ENCODE results near the gene SCNN1B.
"Not testable (repeated sequence)": the region's sequence is repeated elsewhere in the genome, so short reads cannot be mapped to it uniquely, and the experiment has no call there.

The SCNN1B gene

DNA sequence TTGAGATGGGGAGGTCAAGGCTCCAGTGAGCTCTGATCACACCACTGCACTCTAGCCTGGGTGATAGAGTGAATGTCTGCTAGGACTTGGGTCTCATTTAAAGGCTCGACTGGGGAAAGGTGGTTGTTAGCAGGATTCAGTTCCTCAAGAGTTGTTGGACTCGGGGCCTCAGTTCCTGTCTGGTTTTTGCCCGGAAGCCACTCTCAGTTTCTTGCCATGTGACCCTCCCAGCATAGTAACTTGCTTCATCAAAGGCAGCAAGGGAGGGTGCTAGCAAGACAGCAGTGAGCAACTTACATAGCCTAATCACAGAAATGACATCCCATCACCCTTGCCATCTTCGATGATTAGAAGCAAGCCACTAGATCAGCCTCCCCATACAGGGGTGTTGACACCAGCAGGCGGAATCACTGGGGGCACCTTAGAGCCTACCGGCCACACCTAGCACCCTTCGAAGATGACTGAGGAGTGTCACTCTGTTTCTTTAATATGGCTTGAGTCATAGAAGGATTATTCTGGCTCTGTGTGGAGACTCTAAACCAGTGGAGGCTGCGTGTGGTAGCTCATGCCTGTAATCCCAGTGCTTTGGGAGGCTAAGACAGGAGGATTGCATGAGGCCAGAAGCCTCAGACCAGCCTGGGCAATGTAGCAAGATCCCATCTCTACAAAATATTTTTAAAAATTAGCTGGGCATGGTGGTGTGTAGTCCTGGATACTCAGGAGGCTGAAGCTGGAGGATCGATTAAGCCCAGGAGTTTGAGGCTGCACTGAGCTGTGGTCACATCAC is 13.2 kb upstream of the SCNN1B start:
- DNase-seq: no peak

- DNase-seq: no peak
Measured at GRCh38 chr16:23290189-23291062, 11.7 kb upstream of the SCNN1B start.

DNA sequence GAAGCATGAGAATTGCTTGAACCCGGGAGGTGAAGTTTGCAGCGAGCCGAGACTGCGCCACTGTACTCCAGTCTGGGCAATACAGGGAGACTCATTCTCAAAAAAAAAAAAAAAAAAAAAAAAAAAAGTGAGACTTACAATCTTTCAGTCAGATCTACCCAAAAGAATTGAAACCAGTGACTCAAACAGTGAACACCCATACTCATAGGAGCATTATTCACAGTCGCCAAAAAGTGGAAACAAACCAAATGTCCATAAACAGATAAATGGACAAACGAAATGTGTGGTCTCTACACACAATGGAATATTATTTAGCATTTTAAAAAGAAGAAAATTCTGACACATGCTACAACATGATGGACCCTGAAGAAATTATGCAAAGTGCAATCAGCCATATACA is 9.1 kb upstream of the SCNN1B start:
- DNase-seq: no peak

DNA sequence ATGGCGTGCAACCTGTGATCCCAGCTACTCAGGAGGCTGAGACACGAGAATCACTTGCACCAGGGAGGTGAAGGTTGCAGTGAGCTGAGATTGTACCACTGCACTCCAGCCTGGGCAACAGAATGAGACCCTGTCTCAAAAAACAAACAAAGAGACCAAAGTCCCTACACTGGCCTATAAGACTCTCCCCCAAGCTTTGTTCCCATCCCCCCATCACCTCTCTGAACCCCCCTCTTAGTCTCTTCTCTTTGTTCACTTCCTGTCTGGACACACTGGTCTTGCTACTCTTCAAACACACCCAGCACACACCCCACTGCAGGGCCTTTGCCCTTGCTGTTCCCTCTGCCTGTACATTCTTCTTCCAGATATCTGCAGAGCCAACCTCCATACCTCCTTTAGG is 7.8 kb upstream of the SCNN1B start:
- no peak for DNase-seq

- DNase-seq: no peak
Measured at GRCh38 chr16:23296994-23297393, 5.1 kb upstream of the SCNN1B start.

DNA sequence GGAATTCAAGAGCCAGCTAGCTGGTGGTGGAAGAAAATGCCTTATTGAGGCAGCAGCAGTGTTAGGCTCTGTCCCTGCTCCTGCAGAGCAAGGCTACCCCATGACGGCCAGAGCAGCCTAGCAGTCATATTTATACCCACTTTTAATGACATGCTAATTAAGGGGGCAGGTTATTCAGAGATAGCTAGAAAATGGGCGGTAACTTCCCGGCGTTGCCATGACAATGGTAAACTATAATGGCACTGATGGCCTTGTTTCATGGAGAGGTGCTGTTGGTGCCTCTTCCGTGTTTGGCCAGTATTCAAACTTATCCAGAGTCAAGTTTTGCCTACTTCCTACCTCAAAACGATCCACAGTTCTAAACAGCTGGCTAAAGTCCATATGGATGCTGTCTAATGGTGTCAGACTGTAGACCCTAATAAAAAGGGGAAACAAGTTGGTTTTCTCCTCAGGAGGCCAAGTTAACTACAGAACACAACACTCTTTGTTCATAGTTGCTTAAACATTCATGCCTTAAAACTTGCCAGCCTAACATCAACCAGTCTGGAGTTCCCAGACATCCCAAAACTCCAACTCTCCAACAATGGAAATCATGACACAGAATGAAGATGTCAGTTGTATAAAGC is 3.7 kb upstream of the SCNN1B start:
- DNase-seq: no peak

- not testable (repeated sequence) for DNase-seq
Measured at GRCh38 chr16:23299815-23300214, 2.3 kb upstream of the SCNN1B start.

DNA sequence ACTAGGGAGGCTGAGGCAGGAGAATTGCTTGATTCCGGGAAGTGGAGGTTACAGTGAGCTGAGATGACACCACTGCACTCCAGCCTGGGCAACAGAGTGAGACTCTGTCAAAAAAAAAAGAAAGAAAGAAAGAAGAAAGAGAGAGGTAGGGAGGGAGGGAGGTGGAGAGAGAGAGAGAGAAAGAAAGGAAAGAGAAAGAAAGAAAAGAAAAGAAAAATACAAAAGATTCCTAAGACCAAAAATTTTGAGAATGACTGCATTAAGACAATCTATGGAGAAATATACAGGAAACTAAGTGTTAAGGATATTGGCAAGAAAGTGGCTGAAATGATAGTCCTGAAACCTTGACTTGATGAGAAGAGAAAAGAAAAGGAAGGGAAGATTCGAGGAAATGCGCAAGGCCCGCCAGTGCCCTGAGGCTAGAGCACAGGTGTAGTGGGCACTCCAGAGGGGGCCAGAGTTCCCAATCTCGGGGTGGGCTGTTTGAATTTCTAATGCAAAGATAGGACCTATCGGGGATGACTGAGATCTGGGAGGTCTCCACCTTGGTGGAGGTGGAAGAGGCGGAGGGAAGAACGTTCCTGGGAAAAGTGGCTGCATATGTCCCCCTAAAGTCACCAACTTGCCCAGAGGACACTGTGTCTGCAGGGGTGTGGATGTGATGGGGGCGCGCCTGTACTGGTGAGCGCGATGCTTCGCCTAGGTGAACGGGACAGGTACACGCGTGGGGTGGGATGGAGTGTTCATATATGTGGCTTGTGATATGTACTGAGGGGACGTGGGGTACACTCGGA is 654 bp upstream of the SCNN1B start:
- no peak for DNase-seq

DNA sequence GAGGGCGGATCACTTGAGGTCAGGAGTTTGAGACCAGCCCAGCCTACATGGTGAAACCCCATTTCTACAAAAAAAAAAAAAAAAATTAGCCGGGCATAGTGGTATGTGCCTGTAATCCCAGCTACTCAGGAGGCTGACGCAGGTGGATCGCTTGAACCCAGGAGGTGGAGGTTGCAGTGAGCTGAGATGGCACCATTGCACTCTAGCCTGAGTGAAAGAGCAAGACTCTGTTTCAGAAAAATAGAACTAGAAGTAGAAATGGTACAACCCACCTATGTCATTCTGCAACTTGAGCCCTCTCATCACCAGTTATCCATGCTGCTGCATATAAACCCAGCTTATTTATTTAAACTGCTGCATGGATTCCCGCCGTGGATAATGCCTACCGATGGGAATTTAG is 1.6 kb downstream of the SCNN1B start:
- DNase-seq: no peak

DNA sequence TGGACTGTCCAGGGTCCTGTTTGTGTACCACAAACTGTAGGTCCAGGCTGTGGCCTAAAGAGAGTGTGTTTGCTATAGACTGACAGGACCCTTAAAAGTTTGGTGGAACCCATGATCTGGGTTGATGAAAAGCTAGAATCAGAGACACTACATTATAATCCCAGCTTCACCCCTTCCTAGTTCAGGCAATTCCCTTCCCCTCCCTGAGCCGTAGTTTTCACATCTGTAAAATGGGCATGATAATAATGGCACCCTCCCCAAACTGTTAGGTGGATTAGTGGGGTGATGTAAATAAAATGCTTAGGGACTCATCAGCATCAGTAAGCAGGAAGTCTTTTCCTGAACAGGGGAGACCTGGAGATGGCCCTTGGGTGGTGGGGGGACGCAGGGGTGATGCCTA is 2.5 kb downstream of the SCNN1B start:
- no peak for DNase-seq

- no peak for DNase-seq
Measured at GRCh38 chr16:23306199-23307100, 4.3 kb downstream of the SCNN1B start.

DNA sequence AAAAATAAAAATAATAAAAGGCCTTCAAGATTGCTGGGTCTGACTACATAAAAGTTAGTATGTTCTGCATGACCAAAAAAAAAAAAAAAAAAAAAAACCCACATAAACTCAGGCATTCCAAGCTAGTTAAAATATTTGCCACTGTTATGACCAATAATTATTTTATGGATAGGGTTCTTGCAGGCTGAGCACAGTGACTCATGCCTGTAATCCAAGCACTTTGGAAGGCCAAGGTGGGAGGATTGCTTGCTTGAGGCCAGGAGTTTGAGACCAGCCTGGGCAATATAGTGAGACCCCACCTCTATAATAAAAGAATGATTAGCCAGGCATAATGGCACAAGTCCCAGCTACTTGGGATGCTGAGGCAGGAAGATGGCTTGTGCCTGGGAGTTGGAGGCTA is 8.1 kb downstream of the SCNN1B start:
- no peak for DNase-seq

GRCh38 chr16:23310744-23311143 is 8.6 kb downstream of the SCNN1B start:
- no peak for DNase-seq

GRCh38 chr16:23316232-23316631 is 14.1 kb downstream of the SCNN1B start:
- no peak for DNase-seq

GRCh38 chr16:23316634-23317265 is 14.6 kb downstream of the SCNN1B start:
- DNase-seq: no peak

- no peak for DNase-seq
Measured at GRCh38 chr16:23317266-23317661, 15.2 kb downstream of the SCNN1B start.

- no peak for DNase-seq
Measured at GRCh38 chr16:23317751-23318150, 15.6 kb downstream of the SCNN1B start.

GRCh38 chr16:23318639-23319038 is 16.5 kb downstream of the SCNN1B start:
- DNase-seq: no peak

GRCh38 chr16:23319861-23320615 is 17.9 kb downstream of the SCNN1B start:
- no peak for DNase-seq

DNA sequence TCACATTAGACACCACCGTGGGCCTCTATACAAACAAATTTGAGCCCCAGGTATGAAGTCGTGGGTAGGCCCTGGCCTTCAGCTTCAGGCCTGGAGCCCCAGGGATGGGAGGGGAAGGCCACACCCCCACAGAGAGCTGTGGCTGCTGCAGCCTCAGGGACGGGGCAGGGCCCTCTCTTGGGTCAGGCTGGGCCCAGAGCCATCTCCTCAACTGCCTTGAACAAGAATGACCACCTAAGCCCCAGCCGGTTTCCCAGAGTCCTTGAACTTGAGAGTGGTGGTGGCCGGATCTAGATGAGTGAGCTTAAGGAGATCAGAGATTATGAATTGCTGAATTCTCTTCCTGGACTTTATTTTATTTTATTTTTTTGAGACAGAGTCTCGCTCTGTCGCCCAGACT is 18.6 kb downstream of the SCNN1B start:
- no peak for DNase-seq

All from KG1 (cell line).